GM20000 (cell line): ENCODE results near the gene ALDH3B1.
A peak's percentile ranks its signal among the peaks of the same experiment; 100 is the strongest.

ENCODE experiments used
- DNase-seq: peaks from one replicate; pipeline ENCODE4 v3.0.0; 2012; ENCODE audit warnings: low spot score
- CTCF ChIP-seq: IDR thresholded peaks from 2 replicates; pipeline ENCODE4 v1.5.1; 2012; ENCODE audit warnings: mild to moderate bottlenecking, control low read depth; ENCODE audit errors: extremely low read depth, missing control alignments

The ALDH3B1 gene

GRCh38 chr11:67999201-67999629 lies 10.9 kb upstream of the ALDH3B1 start:
- no peak for TF ChIP-seq CTCF
- no peak for DNase-seq

- DNase-seq: no peak
- TF ChIP-seq CTCF: no peak
Observed at GRCh38 chr11:67999704-68000103, 10.4 kb upstream of the ALDH3B1 start.

- no peak for TF ChIP-seq CTCF
- DNase-seq: peak; percentile 58
Observed at GRCh38 chr11:68002575-68002937, 7.6 kb upstream of the ALDH3B1 start.

- peak; percentile 83 for DNase-seq
- TF ChIP-seq CTCF: no peak
Observed at GRCh38 chr11:68002938-68003845, 6.9 kb upstream of the ALDH3B1 start.

- TF ChIP-seq CTCF: no peak
- DNase-seq: peak; percentile 97
Observed at GRCh38 chr11:68003846-68004550, 6.1 kb upstream of the ALDH3B1 start, which contains the start of gene UNC93B1. Gene UNC93B1 (minus strand): TSS chr11:68004097. CDS start chr11:68004043, 54 bp downstream.

- TF ChIP-seq CTCF: no peak
- DNase-seq: no peak
Observed at GRCh38 chr11:68004551-68005335, 5.4 kb upstream of the ALDH3B1 start.
